ENCODE results near the gene DNAJB6. TPM values are rescaled to one million over a fixed set of nuclear protein-coding genes. Genes with fewer than 3 reads are reported as not detected.
"Not testable (repeated sequence)": the region's sequence is repeated elsewhere in the genome, so short reads cannot be mapped to it uniquely, and the experiment has no call there.

DNAJB6 gene
- total RNA-seq, 2 donors from 2014 or later = 68.3 to 199 TPM

- Histone ChIP-seq H3K36me3 (no peaks in the 10 kb centered on the region), H3K4me1 (replicated peaks) (no peaks in the 10 kb centered on the region), H3K27ac (peak overlapping the region; percentile 23 to 52), H3K4me3 (no peak overlapping the region), H3K27me3 (replicated peaks; ENCODE audit: insufficient read depth) (no peaks in the 10 kb centered on the region), H3K9me3 (no peaks in the 10 kb centered on the region)
- WGBS = 38% methylated on average over 14 of the region's 14 CpGs
- intact Hi-C loops (cut with DNase I) = no loop called here
- DNase-seq (ENCODE audit: low spot score) = peak; percentile 47
- TF ChIP-seq POLR2AphosphoS5 (IDR thresholded peaks at IDR 0.05) = no peak
- TF ChIP-seq POLR2A (IDR thresholded peaks at IDR 0.05) = peak; percentile 29
- no peak for TF ChIP-seq CTCF (IDR thresholded peaks at IDR 0.05)
Observed at GRCh38 chr7:157318015-157318706, 18.6 kb upstream of the DNAJB6 start.

- 85% methylated on average over 4 of the region's 4 CpGs for WGBS
- Histone ChIP-seq H3K27me3 (replicated peaks; ENCODE audit: insufficient read depth) (no peaks in the 10 kb centered on the region), H3K36me3 (no peaks in the 10 kb centered on the region), H3K4me3 (no peak overlapping the region), H3K27ac (no peak overlapping the region), H3K9me3 (no peaks in the 10 kb centered on the region), H3K4me1 (replicated peaks) (no peaks in the 10 kb centered on the region)
- intact Hi-C loops (cut with DNase I) = no loop called here
- DNase-seq (ENCODE audit: low spot score) = no peak
- TF ChIP-seq POLR2AphosphoS5 (IDR thresholded peaks at IDR 0.05) = no peak
- no peak for TF ChIP-seq POLR2A (IDR thresholded peaks at IDR 0.05)
- TF ChIP-seq CTCF (IDR thresholded peaks at IDR 0.05) = no peak
Observed at GRCh38 chr7:157320608-157320980, 16.2 kb upstream of the DNAJB6 start.

- Histone ChIP-seq H3K27ac (no peak overlapping the region), H3K27me3 (replicated peaks; ENCODE audit: insufficient read depth) (no peaks in the 10 kb centered on the region), H3K4me1 (replicated peaks) (no peaks in the 10 kb centered on the region), H3K36me3 (no peaks in the 10 kb centered on the region), H3K4me3 (no peak overlapping the region), H3K9me3 (no peaks in the 10 kb centered on the region)
- intact Hi-C loops (cut with DNase I) = no loop called here
- no peak for DNase-seq (ENCODE audit: low spot score)
- TF ChIP-seq POLR2A (IDR thresholded peaks at IDR 0.05) (no peak), CTCF (IDR thresholded peaks at IDR 0.05) (no peak), POLR2AphosphoS5 (IDR thresholded peaks at IDR 0.05) (no peak)
- WGBS = 72% methylated on average over 4 of the region's 4 CpGs
Observed at GRCh38 chr7:157323401-157323800, 13.4 kb upstream of the DNAJB6 start.

GRCh38 chr7:157329447-157329846 lies 7.4 kb upstream of the DNAJB6 start:
- 84% methylated on average over 12 of the region's 12 CpGs for WGBS
- H3K4me1 ChIP-seq (replicated peaks) = no peaks in the 10 kb centered on the region
- DNase-seq (ENCODE audit: low spot score) = no peak
- TF ChIP-seq POLR2A (IDR thresholded peaks at IDR 0.05) = no peak
- TF ChIP-seq POLR2AphosphoS5 (IDR thresholded peaks at IDR 0.05) = no peak
- TF ChIP-seq CTCF (IDR thresholded peaks at IDR 0.05) = no peak
- intact Hi-C loops (cut with DNase I) = no loop called here
- no peaks in the 10 kb centered on the region for H3K27me3 ChIP-seq (replicated peaks; ENCODE audit: insufficient read depth)
- no peaks in the 10 kb centered on the region for H3K9me3 ChIP-seq
- no peaks in the 10 kb centered on the region for H3K36me3 ChIP-seq
- H3K4me3 ChIP-seq = no peak overlapping the region
- H3K27ac ChIP-seq = no peak overlapping the region

GRCh38 chr7:157330567-157330966 lies 6.2 kb upstream of the DNAJB6 start:
- H3K36me3 ChIP-seq; H3K27ac ChIP-seq; H3K9me3 ChIP-seq; DNase-seq (ENCODE audit: low spot score); H3K27me3 ChIP-seq (replicated peaks; ENCODE audit: insufficient read depth); H3K4me1 ChIP-seq (replicated peaks); intact Hi-C loops (cut with DNase I); H3K4me3 ChIP-seq: not testable (repeated sequence)
- WGBS = 83% methylated on average over 10 of the region's 10 CpGs

GRCh38 chr7:157331049-157331448 lies 5.8 kb upstream of the DNAJB6 start:
- H3K27me3 ChIP-seq (replicated peaks; ENCODE audit: insufficient read depth); H3K4me3 ChIP-seq; H3K36me3 ChIP-seq; DNase-seq (ENCODE audit: low spot score); H3K27ac ChIP-seq; H3K4me1 ChIP-seq (replicated peaks); H3K9me3 ChIP-seq; intact Hi-C loops (cut with DNase I): not testable (repeated sequence)
- 68% methylated on average over 7 of the region's 7 CpGs for WGBS
